Measurements from ENCODE around the gene ALDH1L1.

Gene ALDH1L1

GRCh38 chr3:126053949-126054569 is 126.3 kb downstream of the ALDH1L1 start:
- no peak for DNase-seq (ENCODE audit: low read depth)
